HUES6 (cell line): Measurements from ENCODE around the gene SBDS.

Experiments used
- H3K27ac ChIP-seq: 2 replicates; pipeline ENCODE4 v1.7.0; 2013; ENCODE audit warnings: low read depth, mild to moderate bottlenecking, low read length, inconsistent platforms
- H3K27me3 ChIP-seq: 2 replicates; pipeline ENCODE4 v1.6.1; 2013; ENCODE audit warnings: low read length; ENCODE audit not compliant: control insufficient read depth, insufficient read depth
- H3K36me3 ChIP-seq: 2 replicates; pipeline ENCODE4 v1.6.1; 2013; ENCODE audit warnings: low read length; ENCODE audit not compliant: control insufficient read depth, insufficient read depth
- H3K4me1 ChIP-seq: 2 replicates; pipeline ENCODE4 v1.6.1; 2013; ENCODE audit warnings: low read length; ENCODE audit not compliant: control insufficient read depth, insufficient read depth
- H3K4me3 ChIP-seq: 2 replicates; pipeline ENCODE4 v1.5.1; 2013; ENCODE audit warnings: low read depth, low read length
- H3K9ac ChIP-seq: one replicate; pipeline ENCODE4 v1.6.1; 2013; ENCODE audit warnings: mild to moderate bottlenecking, low read length
- H3K9me3 ChIP-seq: 2 replicates; pipeline ENCODE4 v1.6.1; 2013; ENCODE audit warnings: low read depth, low read length; ENCODE audit not compliant: control insufficient read depth, insufficient read depth

The SBDS gene

DNA sequence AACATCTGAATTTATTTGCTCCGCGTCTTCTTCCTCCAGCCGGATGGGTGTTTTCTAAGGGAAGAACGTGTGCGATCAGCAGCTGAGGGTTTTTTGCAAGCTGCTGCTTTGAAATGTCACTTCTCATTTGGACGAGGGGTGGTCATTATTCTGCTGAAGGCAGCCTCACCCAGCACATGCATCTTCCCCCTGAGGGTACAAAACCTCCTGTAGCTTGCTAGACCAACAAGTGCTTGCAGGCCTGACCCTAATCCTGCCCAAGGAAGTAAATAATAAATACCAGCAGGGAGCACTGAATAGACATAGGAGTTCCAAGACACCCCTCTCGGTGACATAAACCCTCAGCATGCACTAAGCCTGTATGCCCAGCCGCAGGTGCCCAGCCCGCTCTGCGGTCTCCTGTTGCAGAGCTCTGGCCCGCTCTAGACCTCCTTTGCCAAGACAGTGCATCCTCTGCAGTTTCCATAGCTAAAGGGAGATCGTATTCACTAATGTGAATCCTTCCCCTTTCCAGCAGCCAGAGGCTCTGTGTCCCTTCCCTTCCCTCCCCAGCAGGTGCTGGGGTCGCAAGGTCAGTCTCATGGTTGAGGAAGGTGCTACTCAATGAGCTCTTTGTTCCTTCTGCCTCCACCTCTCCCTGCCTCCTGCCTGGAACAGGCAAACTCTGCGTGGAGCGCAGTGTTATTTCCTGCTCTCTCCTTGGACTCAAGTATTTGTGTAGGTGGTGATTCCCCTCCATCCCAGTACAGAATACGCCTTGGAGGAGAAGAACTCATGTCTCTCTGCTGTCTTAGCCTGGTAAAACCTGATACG, 36.6 kb downstream of the SBDS start:
- Histone ChIP-seq H3K4me1 (no peaks in the 10 kb centered on the region), H3K27me3 (no peaks in the 10 kb centered on the region), H3K9me3 (no peaks in the 10 kb centered on the region), H3K27ac (no peak overlapping the region), H3K9ac (no peak overlapping the region), H3K36me3 (peaks cover 63% of the 10 kb centered on the region), H3K4me3 (no peak overlapping the region)

GRCh38 chr7:66957595-66958290, 37.6 kb downstream of the SBDS start:
- Histone ChIP-seq H3K27me3 (no peaks in the 10 kb centered on the region), H3K9me3 (no peaks in the 10 kb centered on the region), H3K36me3 (peaks cover 66% of the 10 kb centered on the region), H3K4me3 (no peak overlapping the region), H3K4me1 (peaks cover 1% of the 10 kb centered on the region; the same call in 1 of the 2 replicates), H3K9ac (no peak overlapping the region), H3K27ac (no peak overlapping the region)

- Histone ChIP-seq H3K9ac (no peak overlapping the region), H3K27me3 (no peaks in the 10 kb centered on the region), H3K9me3 (no peaks in the 10 kb centered on the region), H3K4me1 (peaks cover 8% of the 10 kb centered on the region; the same call in 1 of the 2 replicates), H3K36me3 (peaks cover 88% of the 10 kb centered on the region), H3K27ac (no peak overlapping the region; the same call in 1 of the 2 replicates), H3K4me3 (no peak overlapping the region)
These were observed 42.4 kb downstream of the SBDS start for GRCh38 chr7:66953044-66953427.

GRCh38 chr7:66952343-66953043, 42.9 kb downstream of the SBDS start:
- H3K27ac ChIP-seq, result peak overlapping the region; percentile 15; the same call in 1 of the 2 replicates

GRCh38 chr7:66950763-66951162, 44.6 kb downstream of the SBDS start:
- Histone ChIP-seq H3K4me3 (no peak overlapping the region), H3K4me1 (peaks cover 8% of the 10 kb centered on the region; the same call in 1 of the 2 replicates), H3K27me3 (no peaks in the 10 kb centered on the region), H3K36me3 (peaks cover 79% of the 10 kb centered on the region), H3K27ac (no peak overlapping the region), H3K9ac (no peak overlapping the region), H3K9me3 (no peaks in the 10 kb centered on the region)

More at GRCh38 chr7:66952343-66953043, 42.9 kb downstream of the SBDS start:
- Histone ChIP-seq H3K4me1 (peaks cover 8% of the 10 kb centered on the region; the same call in 1 of the 2 replicates), H3K9me3 (no peaks in the 10 kb centered on the region), H3K36me3 (peaks cover 87% of the 10 kb centered on the region), H3K27me3 (no peaks in the 10 kb centered on the region), H3K9ac (peak overlapping the region; percentile 27), H3K4me3 (no peak overlapping the region)

DNA sequence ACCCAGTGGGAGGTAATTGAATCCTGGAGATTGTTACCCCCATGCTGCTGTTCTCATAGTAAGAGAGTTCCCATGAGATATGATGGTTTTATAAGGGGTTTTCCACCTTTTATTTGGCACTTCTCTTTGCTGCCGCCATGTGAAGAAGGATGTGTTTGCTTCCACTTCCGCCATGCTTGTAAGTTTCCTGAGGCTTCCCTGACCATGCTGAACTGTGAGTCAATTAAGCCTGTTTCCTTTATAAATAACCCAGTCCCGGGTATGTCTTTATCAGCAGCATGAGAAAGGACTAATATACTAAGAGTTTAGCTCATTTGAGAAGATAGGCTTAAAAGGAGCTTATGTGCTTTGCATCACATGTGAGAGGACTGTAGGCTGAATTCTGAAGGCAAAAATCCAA, 45.1 kb downstream of the SBDS start:
- H3K4me1 ChIP-seq, result peaks cover 8% of the 10 kb centered on the region; the same call in 1 of the 2 replicates
- H3K27ac ChIP-seq, result no peak overlapping the region
- H3K4me3 ChIP-seq, result no peak overlapping the region
- no peaks in the 10 kb centered on the region for H3K9me3 ChIP-seq
- H3K36me3 ChIP-seq, result peaks cover 77% of the 10 kb centered on the region
- no peaks in the 10 kb centered on the region for H3K27me3 ChIP-seq
- no peak overlapping the region for H3K9ac ChIP-seq

GRCh38 chr7:66948480-66949109, 46.8 kb downstream of the SBDS start:
- Histone ChIP-seq H3K36me3 (peaks cover 81% of the 10 kb centered on the region), H3K9me3 (no peaks in the 10 kb centered on the region), H3K27ac (no peak overlapping the region), H3K9ac (no peak overlapping the region), H3K4me1 (peaks cover 8% of the 10 kb centered on the region; the same call in 1 of the 2 replicates), H3K4me3 (no peak overlapping the region), H3K27me3 (no peaks in the 10 kb centered on the region)

DNA sequence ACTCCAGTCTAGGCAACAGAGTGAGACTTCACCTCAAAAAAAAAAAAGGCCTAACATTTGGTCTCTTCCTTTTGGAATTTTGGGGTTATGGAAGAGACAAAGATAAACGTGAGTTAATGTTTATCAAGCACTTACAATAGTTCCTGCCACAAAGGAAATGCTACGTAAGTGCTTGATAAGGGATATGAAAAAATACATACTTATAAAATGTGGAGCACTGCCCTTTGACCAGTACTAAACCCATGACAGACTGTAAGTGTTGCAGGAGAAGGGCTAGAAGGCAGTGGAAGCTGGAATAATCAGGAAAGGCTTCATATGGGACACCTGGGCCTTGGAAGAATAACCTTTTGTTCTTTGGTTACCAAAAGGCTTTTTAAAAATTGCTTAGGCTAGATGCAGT, 48.8 kb downstream of the SBDS start:
- H3K9ac ChIP-seq, result no peak overlapping the region
- peaks cover 79% of the 10 kb centered on the region for H3K36me3 ChIP-seq
- H3K27ac ChIP-seq, result no peak overlapping the region
- no peaks in the 10 kb centered on the region for H3K9me3 ChIP-seq
- H3K4me3 ChIP-seq, result no peak overlapping the region
- H3K27me3 ChIP-seq, result no peaks in the 10 kb centered on the region
- H3K4me1 ChIP-seq, result no peaks in the 10 kb centered on the region

DNA sequence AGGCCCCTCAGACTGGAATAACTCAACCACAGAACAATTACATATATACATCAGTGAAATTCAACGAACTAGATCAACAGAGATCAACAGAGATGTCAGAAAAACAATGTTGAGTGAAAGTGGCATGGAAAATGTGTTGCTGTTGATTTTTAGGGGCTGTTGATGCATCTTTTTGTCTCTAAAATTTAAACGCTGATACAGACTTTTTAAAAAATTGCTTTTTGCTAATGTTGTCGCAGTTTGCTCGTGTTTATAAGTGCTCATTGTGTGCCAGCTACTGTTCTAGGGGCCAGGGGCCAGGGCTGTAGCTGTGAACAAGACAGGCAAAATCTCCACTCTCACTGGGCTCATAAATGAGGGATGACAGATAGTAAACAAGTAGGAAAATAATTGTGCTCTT, 56.1 kb downstream of the SBDS start:
- no peaks in the 10 kb centered on the region for H3K27me3 ChIP-seq
- no peak overlapping the region for H3K4me3 ChIP-seq
- H3K27ac ChIP-seq, result no peak overlapping the region
- H3K4me1 ChIP-seq, result no peaks in the 10 kb centered on the region
- peaks cover 33% of the 10 kb centered on the region for H3K36me3 ChIP-seq
- no peaks in the 10 kb centered on the region for H3K9me3 ChIP-seq
- no peak overlapping the region for H3K9ac ChIP-seq

GRCh38 chr7:66937940-66938339, 57.4 kb downstream of the SBDS start:
- Histone ChIP-seq H3K9ac (no peak overlapping the region), H3K27ac (no peak overlapping the region), H3K4me3 (no peak overlapping the region), H3K36me3 (peaks cover 22% of the 10 kb centered on the region), H3K4me1 (no peaks in the 10 kb centered on the region), H3K9me3 (no peaks in the 10 kb centered on the region), H3K27me3 (no peaks in the 10 kb centered on the region)
